ENCODE measurements around the gene ZNF800. TPM values are rescaled to one million over a fixed set of nuclear protein-coding genes. Genes with fewer than 3 reads are reported as not detected.

The ZNF800 gene
- total RNA-seq, 2 experiments from 2014 or later = 73.9 to 78.9 TPM

GRCh38 chr7:127393368-127394058 is 1.0 kb upstream of the ZNF800 start:
- Mint-ChIP-seq H3K4me3 (peak overlapping the region; percentile 95), H3K27me3 (no peaks in the 10 kb centered on the region), H3K27ac (peak overlapping the region; percentile 94), H3K4me1 (ENCODE audit: low read depth) (peaks cover 57% of the 10 kb centered on the region), H3K36me3 (ENCODE audit: low read depth) (peaks cover 41% of the 10 kb centered on the region), H3K9me3 (no peaks in the 10 kb centered on the region)
- H3K27ac ChIP-seq (ENCODE audit: low read depth in 1 of 2, low read length in 2 of 2) = peak overlapping the region; percentile 92 to 95
- ChIA-PET POLR2A (interaction anchor here (1.0 to 4.8 kb wide), 17 partner anchors 10 to 192 kb away, joined by 3 to 94 read pairs (median 17); partner anchors contain the start of gene GCC1), CTCF (interaction anchor here (1.4 to 2.7 kb wide), 3 partner anchors 12 to 54 kb away, joined by 4 to 12 read pairs (median 8); no protein-coding TSS in a partner anchor)
- no peaks in the 10 kb centered on the region for H3K27me3 ChIP-seq (ENCODE audit: control insufficient read depth in 1 of 2, insufficient read depth in 2 of 2, low read length in 2 of 2)
- ATAC-seq (ENCODE audit: poor library complexity) (no peak), DNase-seq (no peak)
- peak overlapping the region; percentile 92 for H3K4me3 ChIP-seq (ENCODE audit: low read length)
- peaks cover 15% of the 10 kb centered on the region for H3K4me1 ChIP-seq (ENCODE audit: insufficient read depth, low read length)
- H3K36me3 ChIP-seq (ENCODE audit: insufficient read depth, low read length) = peaks cover 16% of the 10 kb centered on the region
- intact Hi-C loops (cut with DNase I, micrococcal nuclease) = loop anchor here (5.0 to 10.0 kb wide), 6 partner anchors 46 to 931 kb away; partner anchors contain the start of genes SND1 (in 2 of the 2), ARF5 (in 1 of the 2) and GCC1 (in 1 of the 2)
- TF ChIP-seq CTCF (IDR thresholded peaks at IDR 0.05) = no peak
- H3K9me3 ChIP-seq (ENCODE audit: control insufficient read depth in 1 of 2, insufficient read depth in 1 of 2, low read length in 2 of 2) = no peaks in the 10 kb centered on the region

GRCh38 chr7:127392182-127392565 is 334 bp downstream of the ZNF800 start:
- CTCF ChIA-PET = interaction anchor here (0.7 to 2.7 kb wide), 6 partner anchors 12 to 55 kb away, joined by 3 to 12 read pairs (median 4); no protein-coding TSS in a partner anchor
- Mint-ChIP-seq H3K4me3 (peak overlapping the region; percentile 97), H3K27me3 (no peaks in the 10 kb centered on the region), H3K36me3 (ENCODE audit: low read depth) (peaks cover 53% of the 10 kb centered on the region), H3K4me1 (ENCODE audit: low read depth) (peaks cover 71% of the 10 kb centered on the region), H3K9me3 (no peaks in the 10 kb centered on the region), H3K27ac (peak overlapping the region; percentile 94)
- intact Hi-C loops (cut with DNase I, micrococcal nuclease) = loop anchor here (1.0 to 10.0 kb wide), 7 partner anchors 45 to 933 kb away; partner anchors contain the start of genes SND1 (in 2 of the 2), ARF5 (in 1 of the 2) and GCC1 (in 1 of the 2)
- H3K27me3 ChIP-seq (ENCODE audit: control insufficient read depth in 1 of 2, insufficient read depth in 2 of 2, low read length in 2 of 2) = no peaks in the 10 kb centered on the region
- H3K36me3 ChIP-seq (ENCODE audit: insufficient read depth, low read length) = peaks cover 28% of the 10 kb centered on the region
- H3K27ac ChIP-seq (ENCODE audit: low read depth in 1 of 2, low read length in 2 of 2) = peak overlapping the region; percentile 95
- peak overlapping the region; percentile 92 for H3K4me3 ChIP-seq (ENCODE audit: low read length)
- DNase-seq (peak; percentile 52 to 88 (median 66)), ATAC-seq (ENCODE audit: poor library complexity) (peak; percentile 73)
- H3K9me3 ChIP-seq (ENCODE audit: control insufficient read depth in 1 of 2, insufficient read depth in 1 of 2, low read length in 2 of 2) = no peaks in the 10 kb centered on the region
- H3K4me1 ChIP-seq (ENCODE audit: insufficient read depth, low read length) = peaks cover 21% of the 10 kb centered on the region
- TF ChIP-seq CTCF (IDR thresholded peaks at IDR 0.05) = no peak
- POLR2A ChIA-PET = interaction anchor here (0.6 to 4.8 kb wide), 35 partner anchors 10 to 717 kb away, joined by 3 to 94 read pairs (median 5); partner anchors contain the start of genes ARF5, GCC1 and GRM8

GRCh38 chr7:127391591-127392181 is 822 bp downstream of the ZNF800 start:
- Histone ChIP-seq H3K4me3 (ENCODE audit: low read length) (peak overlapping the region; percentile 92), H3K9me3 (ENCODE audit: control insufficient read depth in 1 of 2, insufficient read depth in 1 of 2, low read length in 2 of 2) (no peaks in the 10 kb centered on the region), H3K27me3 (ENCODE audit: control insufficient read depth in 1 of 2, insufficient read depth in 2 of 2, low read length in 2 of 2) (no peaks in the 10 kb centered on the region), H3K27ac (ENCODE audit: low read depth in 1 of 2, low read length in 2 of 2) (peak overlapping the region; percentile 95), H3K4me1 (ENCODE audit: insufficient read depth, low read length) (peaks cover 23% of the 10 kb centered on the region), H3K36me3 (ENCODE audit: insufficient read depth, low read length) (peaks cover 33% of the 10 kb centered on the region)
- peaks cover 56% of the 10 kb centered on the region for H3K36me3 Mint-ChIP-seq (ENCODE audit: low read depth)
- ChIA-PET CTCF (interaction anchor here (1.9 to 2.7 kb wide), 2 partner anchors 13 to 44 kb away, joined by 5 to 12 read pairs; no protein-coding TSS in a partner anchor), POLR2A (interaction anchor here (0.6 to 4.8 kb wide), 35 partner anchors 9 to 717 kb away, joined by 3 to 94 read pairs (median 5); partner anchors contain the start of genes ARF5, GCC1 and GRM8)
- H3K9me3 Mint-ChIP-seq = no peaks in the 10 kb centered on the region
- peak overlapping the region; percentile 99 for H3K4me3 Mint-ChIP-seq
- ATAC-seq (ENCODE audit: poor library complexity) (peak; percentile 45), DNase-seq (peak; percentile 30 to 78 (median 48))
- no peaks in the 10 kb centered on the region for H3K27me3 Mint-ChIP-seq
- H3K4me1 Mint-ChIP-seq (ENCODE audit: low read depth) = peaks cover 73% of the 10 kb centered on the region
- TF ChIP-seq CTCF (IDR thresholded peaks at IDR 0.05) = no peak
- intact Hi-C loops (cut with DNase I, micrococcal nuclease) = loop anchor here (1.0 to 10.0 kb wide), 8 partner anchors 17 to 933 kb away; partner anchors contain the start of genes SND1 (in 2 of the 2), ARF5 (in 1 of the 2) and GCC1 (in 1 of the 2)
- peak overlapping the region; percentile 94 for H3K27ac Mint-ChIP-seq

Data from CD4-positive, alpha-beta T cell (primary cell).